NCI-H524 (cell line): Measurements from ENCODE around the gene ENC1.
"Not testable (repeated sequence)": the region's sequence is repeated elsewhere in the genome, so short reads cannot be mapped to it uniquely, and the experiment has no call there.

Source experiments
- DNase-seq, 2 experiments: peaks; one replicate each; lab custom pipeline; 2025; lab: John Stamatoyannopoulos, UW

Gene ENC1

DNA sequence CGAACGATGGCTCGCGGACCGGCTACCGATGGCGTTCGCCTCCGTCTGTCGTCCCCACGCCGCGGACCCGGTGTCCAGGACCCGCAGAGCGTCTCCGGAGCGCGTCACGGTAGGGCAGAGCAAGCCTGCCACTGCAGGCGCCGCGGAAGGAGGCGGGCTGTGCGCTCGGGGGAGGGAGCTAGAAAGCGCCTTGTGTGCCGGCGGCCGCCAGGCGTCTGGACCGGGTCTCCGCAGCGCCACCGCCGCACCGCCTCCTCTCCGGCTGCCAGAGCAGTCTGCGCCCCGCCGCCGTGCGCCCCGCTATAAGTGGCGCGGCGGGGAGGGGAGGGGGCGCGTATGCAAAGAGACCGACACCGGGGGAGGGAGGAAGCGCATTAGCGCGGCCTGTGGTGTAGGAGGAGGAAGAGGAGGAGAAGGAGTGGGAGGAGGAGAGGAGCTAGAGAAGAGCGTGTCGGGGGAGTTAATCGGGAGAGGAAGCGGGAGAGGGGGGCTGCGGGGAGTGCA lies at the start of gene ENC1:
TSS of gene ENC1 (minus strand) at position 279 of the 504 bp plus-strand sequence. CDS start 4,243 bp downstream, outside the sequence.
- DNase-seq, result peak; percentile 93 to 97

GRCh38 chr5:74686962-74687751 lies 46.6 kb upstream of the ENC1 start:
- no peak for DNase-seq

DNA sequence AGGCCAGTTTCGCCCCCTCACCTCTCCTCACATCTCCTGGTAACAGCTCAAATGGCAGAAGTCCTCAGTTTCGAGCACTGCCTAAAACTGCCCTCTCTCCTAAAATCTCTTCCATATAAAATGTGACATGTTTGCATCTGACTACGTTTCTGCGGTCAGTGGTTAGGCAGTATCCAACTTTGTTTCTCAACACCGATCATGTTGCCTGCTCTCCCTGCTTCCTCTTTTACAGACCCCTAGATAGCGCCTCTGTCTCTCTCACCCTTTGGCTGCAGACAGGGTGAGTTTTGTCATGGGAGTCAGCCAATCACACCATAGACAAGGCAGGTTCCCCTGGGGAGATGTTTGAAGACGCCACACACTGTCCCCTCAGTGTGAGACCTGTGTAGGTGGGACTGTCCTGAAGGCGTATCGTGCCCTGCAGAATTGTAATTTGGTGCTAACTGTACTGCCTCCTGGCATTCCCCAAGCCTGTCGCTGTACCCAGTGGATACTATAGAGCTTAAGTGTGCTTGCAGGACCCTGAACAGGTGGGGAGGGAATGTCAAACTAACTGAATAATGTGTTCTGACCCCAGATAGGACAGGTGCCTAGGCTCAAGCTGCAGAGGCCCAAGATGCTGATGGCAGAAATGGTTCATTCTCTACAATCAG lies 45.6 kb upstream of the ENC1 start:
- no peak for DNase-seq

DNA sequence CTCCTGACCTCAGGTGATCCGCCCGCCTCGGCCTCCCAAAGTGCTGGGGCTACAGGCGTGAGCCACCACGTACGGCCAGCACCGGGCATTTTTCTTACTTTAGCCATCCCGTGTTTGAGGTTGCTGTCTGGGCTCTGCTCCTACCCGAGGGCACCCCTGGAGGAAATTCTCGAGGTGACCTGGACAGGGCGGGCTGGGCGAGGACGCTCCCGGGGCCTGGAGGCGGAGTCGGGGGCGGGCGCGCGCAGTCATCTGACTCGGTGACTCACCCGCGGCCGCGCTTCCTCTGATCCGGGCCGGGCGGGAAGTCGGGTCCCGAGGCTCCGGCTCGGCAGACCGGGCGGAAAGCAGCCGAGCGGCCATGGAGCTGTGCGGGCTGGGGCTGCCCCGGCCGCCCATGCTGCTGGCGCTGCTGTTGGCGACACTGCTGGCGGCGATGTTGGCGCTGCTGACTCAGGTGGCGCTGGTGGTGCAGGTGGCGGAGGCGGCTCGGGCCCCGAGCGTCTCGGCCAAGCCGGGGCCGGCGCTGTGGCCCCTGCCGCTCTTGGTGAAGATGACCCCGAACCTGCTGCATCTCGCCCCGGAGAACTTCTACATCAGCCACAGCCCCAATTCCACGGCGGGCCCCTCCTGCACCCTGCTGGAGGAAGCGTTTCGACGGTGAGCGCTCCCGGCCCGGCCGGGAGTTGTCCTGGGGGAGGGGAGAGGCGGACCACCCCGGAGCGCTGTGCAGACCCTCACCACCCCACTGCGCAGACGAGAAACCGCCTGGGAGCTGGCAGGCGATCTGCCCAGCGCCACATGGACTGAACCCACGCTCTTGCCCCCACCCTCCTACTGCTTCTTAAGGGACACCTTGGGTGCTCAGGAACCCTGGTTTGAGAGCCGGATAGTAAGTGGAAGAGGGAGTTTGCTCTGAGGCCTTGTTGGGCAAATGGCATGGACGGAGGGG lies 44.6 kb upstream of the ENC1 start, which contains the start of gene HEXB:
TSS of gene HEXB (plus strand) at position 334 of the 952 bp plus-strand sequence. CDS start at position 362, 28 bp downstream.
- peak; percentile 18 to 56 for DNase-seq

DNA sequence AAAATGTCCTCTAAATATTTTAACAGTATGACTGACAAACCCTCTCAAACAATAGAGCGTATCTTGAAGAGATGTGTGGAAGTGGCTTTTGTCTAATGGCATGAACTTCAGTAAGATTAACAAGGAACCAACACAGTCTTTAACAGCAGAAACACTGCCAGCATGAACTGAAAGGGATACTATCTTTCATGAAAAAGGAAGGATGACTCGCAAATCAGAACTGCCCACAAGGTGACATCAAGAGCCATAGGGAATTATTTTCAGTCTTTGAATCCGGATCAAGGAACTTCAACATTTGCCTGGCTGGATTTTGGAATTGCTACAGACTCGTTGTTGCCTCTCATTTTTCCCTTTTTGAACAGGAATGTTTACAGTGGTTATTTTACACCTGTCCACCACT lies 39.4 kb upstream of the ENC1 start:
- no peak for DNase-seq

DNA sequence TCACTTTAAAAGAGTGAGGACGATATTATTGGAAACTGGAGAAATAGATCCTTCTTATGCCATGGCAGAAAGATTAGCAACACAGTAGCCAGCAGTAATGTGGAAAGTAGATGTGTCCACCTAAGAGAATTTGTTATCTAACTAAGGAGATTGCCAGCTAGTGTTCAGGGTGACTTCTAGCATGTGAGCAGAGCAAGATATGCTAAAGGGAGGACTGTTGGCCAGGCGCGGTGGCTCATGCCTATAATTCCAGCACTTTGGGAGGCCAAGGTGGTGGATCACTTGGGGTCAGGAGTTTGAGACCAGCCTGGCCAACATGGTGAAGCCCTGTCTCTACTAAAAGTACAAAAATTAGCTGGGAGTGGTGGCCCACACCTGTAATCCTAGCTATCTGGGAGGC lies 38.8 kb upstream of the ENC1 start:
- not testable (repeated sequence) for DNase-seq

- DNase-seq, result not testable (repeated sequence)
These were observed 37.6 kb upstream of the ENC1 start for GRCh38 chr5:74678123-74678522.

GRCh38 chr5:74676466-74676865 lies 35.9 kb upstream of the ENC1 start:
- not testable (repeated sequence) for DNase-seq

DNA sequence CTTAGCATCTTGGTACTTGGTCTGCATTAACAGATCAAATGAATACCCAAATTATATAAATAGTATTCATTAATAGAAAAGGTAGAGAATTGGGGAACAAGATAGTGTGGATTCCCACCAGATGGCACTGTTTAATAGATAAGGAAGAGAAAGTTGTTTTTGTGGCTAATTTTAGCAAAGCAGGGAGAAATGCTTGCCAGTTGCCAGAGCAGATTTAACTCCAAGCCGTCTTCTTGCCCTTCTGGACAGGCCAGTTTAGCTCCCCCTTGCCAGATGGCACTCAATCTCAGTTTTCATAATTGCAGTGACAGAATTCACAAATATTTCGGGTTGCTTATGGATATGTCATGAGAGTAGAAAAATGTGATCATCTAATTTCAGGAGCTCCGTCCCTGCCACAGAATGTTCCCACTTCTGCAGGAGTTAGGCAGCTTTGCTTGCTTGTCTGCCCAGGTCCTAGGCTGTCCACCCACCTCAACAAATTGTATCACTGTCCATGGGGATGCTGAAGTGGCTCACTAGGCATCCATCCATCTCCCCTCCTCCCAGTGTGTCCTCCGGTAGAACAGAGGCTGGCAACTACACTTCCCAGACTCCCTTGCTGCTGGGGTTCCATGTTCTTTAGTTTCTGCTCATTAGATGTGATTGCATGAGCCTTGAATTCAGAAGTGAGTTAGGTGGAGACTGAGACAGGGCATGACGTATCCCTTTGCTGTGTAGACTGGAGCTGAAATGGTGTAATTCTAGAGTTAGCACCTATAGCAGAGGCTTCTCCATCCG lies 32.7 kb upstream of the ENC1 start:
- DNase-seq, result peak; percentile 76 to 85

GRCh38 chr5:74672215-74672877 lies 31.8 kb upstream of the ENC1 start:
- DNase-seq, result peak in 1 of 2 experiments; percentile 5

- DNase-seq, result no peak
These were observed 30.0 kb upstream of the ENC1 start for GRCh38 chr5:74670396-74671038.

- no peak for DNase-seq
These were observed 29.3 kb upstream of the ENC1 start for GRCh38 chr5:74669821-74670220.

- no peak for DNase-seq
These were observed 26.9 kb upstream of the ENC1 start for GRCh38 chr5:74667396-74667795.

GRCh38 chr5:74665816-74666215 lies 25.3 kb upstream of the ENC1 start:
- DNase-seq, result no peak

DNA sequence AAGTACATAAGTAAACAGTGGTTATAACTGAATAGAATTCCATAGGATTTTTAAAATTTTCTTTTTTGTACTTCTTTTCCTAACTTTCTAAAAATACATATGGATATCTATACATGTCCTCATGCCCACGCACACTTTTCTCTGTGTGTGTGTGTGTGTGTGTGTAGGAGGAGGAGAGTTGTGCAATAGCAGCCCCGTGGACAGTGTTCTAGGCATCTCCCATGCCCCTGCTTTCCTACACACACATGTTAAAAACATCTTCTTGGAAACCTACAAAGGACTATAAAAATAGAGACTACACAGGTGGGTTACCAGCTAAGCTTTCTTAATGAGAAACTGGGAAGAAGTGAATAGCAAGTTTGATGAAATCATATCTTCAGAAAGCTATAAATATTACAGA lies 24.7 kb upstream of the ENC1 start:
- DNase-seq, result no peak

GRCh38 chr5:74664551-74664950 lies 24.0 kb upstream of the ENC1 start:
- no peak for DNase-seq

DNA sequence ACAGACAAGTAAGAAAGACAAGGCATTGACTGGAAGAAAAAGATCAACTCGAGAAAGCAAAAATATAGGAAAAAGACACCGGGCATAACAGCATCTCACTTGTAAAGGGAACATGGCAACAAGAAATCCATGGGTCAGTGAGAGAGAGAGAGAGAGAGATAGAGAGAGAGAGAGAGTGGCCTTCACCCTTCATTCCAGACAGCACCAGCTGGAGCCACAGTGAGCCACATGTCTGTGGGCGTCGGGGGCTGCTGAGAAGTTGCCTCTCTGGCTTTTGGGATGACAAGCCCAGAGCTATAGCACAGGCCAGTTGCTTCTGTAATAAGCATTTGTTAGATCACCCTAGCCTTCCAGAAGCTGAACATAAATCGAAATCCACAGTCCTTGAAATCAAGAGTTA lies 20.3 kb upstream of the ENC1 start:
- DNase-seq, result no peak

DNA sequence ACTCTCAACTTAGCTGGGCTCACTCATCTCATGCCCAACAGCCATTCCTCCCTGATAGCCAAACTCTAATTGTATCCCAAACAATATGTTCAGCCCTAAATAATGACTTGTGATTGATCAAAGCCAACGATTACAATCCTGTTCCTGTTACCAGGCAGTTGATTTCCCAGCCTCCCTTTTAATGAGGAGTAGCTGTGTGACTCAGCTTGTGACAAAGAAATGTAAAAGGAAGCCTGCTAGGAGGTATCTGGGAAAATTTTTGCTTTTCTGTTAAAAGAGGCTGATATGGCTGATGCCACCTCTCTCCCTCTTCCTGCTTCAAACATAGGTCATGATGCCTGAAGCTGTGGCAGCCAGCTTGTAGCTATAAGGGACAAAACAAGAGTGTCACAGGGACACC lies 19.6 kb upstream of the ENC1 start:
- DNase-seq, result no peak

- DNase-seq, result no peak
These were observed 18.6 kb upstream of the ENC1 start for GRCh38 chr5:74659172-74659571.

DNA sequence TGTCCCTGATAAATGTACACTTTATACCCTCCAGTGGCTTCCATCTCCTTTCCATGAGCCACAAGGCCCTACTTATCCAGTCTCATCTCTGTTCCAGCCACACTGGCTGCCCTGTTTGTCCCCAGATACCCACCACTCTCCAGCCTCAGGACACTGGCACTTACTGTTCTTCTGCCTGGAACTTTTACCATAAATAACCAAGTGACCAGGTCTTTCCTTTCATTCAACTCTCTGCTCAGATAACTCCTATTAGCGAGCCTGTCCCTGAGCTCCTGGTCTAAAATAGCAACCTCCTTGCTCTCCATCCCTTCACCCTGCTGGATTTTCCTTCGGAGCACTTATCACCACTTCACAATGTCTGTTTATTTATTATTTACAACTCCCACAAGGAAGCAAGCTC lies 16.6 kb upstream of the ENC1 start:
- DNase-seq, result no peak
